Stimulated activated CD8-positive, alpha-beta memory T cell treated with anti-CD3 and anti-CD28 coated beads, Interleukin-7, amount 100 ng/mL, for 48 hours (primary cell): ENCODE results near the gene C11orf91.

Experiments
- DNase-seq, 2 donors: peaks; one replicate each; pipeline ENCODE4 v3.0.0-alpha.2; 2020; ENCODE audit warnings: low read depth in 1 of 2; ENCODE audit errors: extremely low read depth in 1 of 2

The C11orf91 gene

DNA sequence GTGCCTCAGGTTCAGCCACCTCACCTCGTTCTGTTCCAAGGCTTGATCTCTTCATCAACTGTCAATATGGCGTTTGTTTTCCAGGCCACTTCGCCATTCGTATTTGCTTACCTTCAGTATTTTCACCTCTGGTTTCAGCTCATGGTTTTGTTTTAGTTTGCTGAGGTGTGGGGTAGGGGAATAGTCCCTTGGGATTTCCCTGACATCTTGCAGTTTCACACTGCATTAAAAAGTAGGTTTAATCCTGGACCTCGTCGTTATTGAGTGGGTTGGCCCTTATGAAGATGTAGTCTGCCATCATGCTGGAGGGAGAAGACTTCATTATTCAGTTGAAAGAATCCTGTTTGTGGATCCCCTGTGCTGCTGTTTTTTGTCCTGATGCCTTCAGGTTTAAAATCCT lies 46.0 kb downstream of the C11orf91 start:
- DNase-seq = no peak

DNA sequence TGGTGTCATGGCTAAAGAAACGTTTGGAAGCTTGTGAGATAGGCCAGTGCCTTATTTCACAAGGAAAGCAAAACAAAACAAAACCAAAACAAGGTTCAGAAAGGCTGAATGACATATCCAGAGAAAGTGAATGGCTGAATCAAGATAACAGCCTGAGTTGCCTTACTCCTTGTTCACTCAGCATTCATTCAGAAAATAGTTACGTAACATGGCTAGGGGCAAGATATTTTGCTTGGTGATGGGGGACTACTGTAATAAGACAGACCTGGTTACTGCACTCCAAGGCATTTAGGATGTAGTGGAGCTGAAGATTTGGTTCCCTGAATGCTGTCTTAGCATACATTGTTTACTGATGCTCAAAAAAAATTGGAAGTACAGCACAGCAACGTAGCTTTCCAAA lies 47.7 kb downstream of the C11orf91 start:
- no peak for DNase-seq

DNA sequence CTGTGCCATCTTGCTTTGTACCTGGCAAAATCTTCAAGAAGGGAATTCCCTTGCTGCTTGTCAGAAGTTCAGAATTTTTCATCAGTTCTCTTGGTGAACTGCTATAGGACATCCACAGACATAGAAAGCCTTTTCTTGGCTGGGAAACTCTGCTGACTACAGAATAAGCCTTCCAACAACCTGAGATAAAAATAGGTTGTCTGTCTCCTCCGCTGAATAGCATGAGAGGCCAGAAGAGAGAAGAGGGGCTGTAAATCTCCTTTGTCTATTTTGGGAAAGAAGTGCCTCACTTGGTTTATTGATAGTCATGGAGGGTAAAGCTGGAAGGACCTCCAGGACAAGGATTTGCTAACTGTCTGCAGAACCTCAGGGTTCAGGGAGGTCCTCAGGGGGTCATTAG lies 48.2 kb downstream of the C11orf91 start:
- no peak for DNase-seq

DNA sequence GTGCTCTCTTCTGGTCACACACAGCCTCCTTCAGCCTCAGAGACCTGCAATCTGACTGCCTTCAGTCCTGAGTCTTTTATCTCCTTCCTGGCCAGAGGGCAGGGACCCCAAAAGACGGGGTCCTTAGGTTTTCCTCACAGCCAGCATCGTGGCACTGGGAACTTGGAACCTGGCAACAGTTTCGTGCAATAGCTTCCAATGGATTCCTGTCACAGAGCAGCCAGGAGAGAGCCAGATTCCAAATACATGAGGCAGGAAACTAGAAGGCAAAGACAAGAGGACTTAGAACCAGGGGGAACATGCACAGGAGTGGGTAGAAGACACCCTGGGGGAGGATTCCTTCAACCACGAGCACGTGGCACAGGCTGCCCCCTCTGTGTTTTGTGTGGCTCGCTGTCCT lies 48.6 kb downstream of the C11orf91 start:
- DNase-seq = no peak

GRCh38 chr11:33651555-33651954 lies 49.1 kb downstream of the C11orf91 start:
- DNase-seq = no peak

DNA sequence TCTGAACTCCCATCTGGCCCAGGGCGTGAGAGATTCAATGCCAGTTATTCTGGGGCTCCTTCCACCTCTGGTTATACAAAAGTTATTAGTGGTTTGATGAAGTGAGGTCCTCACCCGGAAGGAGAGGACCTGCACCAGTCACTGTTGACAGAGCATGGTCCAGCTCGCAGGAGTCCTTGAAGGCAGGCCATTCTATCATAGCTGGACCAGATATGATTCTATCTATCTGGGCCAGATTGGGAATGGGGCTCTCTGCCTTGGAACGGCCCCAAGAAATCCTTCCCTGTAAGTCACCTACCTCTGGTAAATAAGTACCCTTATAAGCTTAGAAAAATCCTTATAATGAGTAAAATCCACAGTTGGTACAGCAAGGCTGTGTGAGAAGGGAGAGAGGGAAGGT lies 50.7 kb downstream of the C11orf91 start:
- no peak for DNase-seq
